ENCODE results near the gene SCGB3A2.

DNA sequence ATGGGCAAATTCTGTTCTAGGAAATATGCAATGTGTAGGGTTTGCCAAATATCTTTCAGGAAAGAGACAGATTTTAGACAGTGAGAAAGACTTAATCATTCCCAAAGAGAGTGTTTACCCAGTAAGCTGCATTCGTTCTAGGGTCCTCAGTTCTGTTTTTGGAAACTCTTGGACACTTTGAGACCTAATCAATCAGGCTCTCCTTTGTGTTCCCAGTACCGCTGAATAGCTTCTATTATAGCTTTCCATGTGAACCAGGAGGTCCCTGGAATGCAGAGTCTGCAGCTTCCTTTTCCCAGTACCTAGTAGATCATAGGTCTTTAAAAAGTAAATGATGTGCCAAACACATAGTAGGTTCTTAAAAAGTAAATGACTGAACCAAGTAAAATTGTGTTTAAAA, 35.6 kb upstream of the SCGB3A2 start:
- TF ChIP-seq, protein P1, sequence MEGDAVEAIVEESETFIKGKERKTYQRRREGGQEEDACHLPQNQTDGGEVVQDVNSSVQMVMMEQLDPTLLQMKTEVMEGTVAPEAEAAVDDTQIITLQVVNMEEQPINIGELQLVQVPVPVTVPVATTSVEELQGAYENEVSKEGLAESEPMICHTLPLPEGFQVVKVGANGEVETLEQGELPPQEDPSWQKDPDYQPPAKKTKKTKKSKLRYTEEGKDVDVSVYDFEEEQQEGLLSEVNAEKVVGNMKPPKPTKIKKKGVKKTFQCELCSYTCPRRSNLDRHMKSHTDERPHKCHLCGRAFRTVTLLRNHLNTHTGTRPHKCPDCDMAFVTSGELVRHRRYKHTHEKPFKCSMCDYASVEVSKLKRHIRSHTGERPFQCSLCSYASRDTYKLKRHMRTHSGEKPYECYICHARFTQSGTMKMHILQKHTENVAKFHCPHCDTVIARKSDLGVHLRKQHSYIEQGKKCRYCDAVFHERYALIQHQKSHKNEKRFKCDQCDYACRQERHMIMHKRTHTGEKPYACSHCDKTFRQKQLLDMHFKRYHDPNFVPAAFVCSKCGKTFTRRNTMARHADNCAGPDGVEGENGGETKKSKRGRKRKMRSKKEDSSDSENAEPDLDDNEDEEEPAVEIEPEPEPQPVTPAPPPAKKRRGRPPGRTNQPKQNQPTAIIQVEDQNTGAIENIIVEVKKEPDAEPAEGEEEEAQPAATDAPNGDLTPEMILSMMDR (IDR thresholded peaks at IDR 0.05) = no peak
- TF ChIP-seq POLR2A (IDR thresholded peaks at IDR 0.05) = no peak
